Activated CD4-positive, alpha-beta T cell treated with anti-CD3 and anti-CD28 coated beads, Interleukin-2, amount 10 ng/mL, durations not matched to agents 24 days and 14 days (primary cell): Measurements from ENCODE around the gene CNMD. TPM values are rescaled to one million over a fixed set of nuclear protein-coding genes. Genes with fewer than 3 reads are reported as not detected.
"Not testable (repeated sequence)": the region's sequence is repeated elsewhere in the genome, so short reads cannot be mapped to it uniquely, and the experiment has no call there.

ENCODE experiments used
- DNase-seq: peaks from one replicate; pipeline ENCODE4 v3.0.0; 2022
- H3K27ac Mint-ChIP-seq: one replicate; pipeline ENCODE4 v1.8.0; 2022; ENCODE audit warnings: mild to moderate bottlenecking, mixed read lengths
- H3K27me3 Mint-ChIP-seq: one replicate; pipeline ENCODE4 v1.8.0; 2022; ENCODE audit warnings: mixed read lengths
- H3K36me3 Mint-ChIP-seq: one replicate; pipeline ENCODE4 v1.8.0; 2022; ENCODE audit warnings: low read depth, mild to moderate bottlenecking, mixed read lengths
- H3K4me1 Mint-ChIP-seq: one replicate; pipeline ENCODE4 v1.8.0; 2021; ENCODE audit warnings: mixed read lengths
- H3K4me3 Mint-ChIP-seq: one replicate; pipeline ENCODE4 v1.8.0; 2022; ENCODE audit warnings: mild to moderate bottlenecking, moderate library complexity, mixed read lengths
- H3K9me3 Mint-ChIP-seq: one replicate; pipeline ENCODE4 v1.8.0; 2021; ENCODE audit warnings: mixed read lengths
- intact Hi-C: fragments of 100-400 bp; cut with micrococcal nuclease; formaldehyde crosslinking; loops from one replicate; pipeline ENCODE4 v1.15.1; 2023
- total RNA-seq: library from RNA; stranded (reverse); gene quantifications from 2 replicates; pipeline ENCODE4 v1.2.3, GENCODE V29; 2022

CNMD gene
- total RNA-seq, 1 donor from 2014 or later = not detected

DNA sequence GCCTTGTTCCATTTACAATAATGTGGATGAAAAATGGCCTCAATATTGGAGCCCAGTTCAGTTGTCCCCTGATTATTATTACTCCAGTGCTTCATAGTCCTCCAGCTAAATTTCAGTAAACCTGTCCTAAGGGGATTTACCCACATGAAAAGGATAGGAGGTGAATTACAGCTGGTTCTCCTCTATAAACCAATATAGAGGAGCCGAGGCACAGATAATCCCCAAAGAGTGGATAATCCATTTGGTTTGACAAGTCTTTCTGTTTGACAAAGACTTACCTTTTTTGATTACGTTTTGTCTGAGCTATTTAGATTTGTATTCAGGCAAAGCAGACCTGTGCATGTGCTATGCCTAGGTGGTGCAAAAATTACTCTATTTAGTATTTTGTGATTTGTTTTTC, 2.7 kb downstream of the CNMD start:
- Mint-ChIP-seq H3K27ac (no peak overlapping the region), H3K27me3 (peaks cover 35% of the 10 kb centered on the region), H3K36me3 (no peaks in the 10 kb centered on the region), H3K4me3 (no peak overlapping the region), H3K4me1 (peaks cover 2% of the 10 kb centered on the region), H3K9me3 (no peaks in the 10 kb centered on the region)
- no peak for DNase-seq
- intact Hi-C loops = loop anchor here (5.0 kb wide), 1 partner anchor 115 kb away; no protein-coding TSS in a partner anchor

DNA sequence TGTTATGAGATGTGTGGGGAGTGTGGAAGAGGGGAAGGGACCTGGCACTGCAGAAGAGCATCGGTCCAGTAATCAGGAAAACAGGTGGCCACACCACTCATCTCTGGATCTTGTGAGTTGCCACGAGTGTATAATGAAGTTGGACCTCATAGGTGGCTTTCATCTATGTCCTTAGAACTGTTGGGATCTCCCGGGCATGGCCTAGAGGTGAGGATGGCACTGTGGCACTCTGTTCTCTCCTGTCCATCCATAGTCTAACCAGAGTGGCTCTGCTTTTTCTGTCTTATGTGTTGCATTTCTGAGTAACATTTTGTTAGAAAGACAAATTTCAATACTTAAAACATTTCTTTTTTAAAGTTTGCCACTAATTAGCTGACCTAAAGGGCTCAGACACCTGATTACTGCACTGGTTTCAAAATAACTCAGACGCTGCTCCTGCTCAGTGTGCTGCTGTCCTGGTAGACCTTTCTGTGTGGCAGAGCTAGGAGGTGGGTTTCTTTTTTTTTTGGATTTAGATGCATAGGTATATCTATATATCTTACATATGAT, 5.5 kb downstream of the CNMD start:
- no peak for DNase-seq
- Mint-ChIP-seq H3K27ac (no peak overlapping the region), H3K9me3 (no peaks in the 10 kb centered on the region), H3K4me3 (no peak overlapping the region), H3K4me1 (no peaks in the 10 kb centered on the region), H3K36me3 (no peaks in the 10 kb centered on the region), H3K27me3 (peaks cover 16% of the 10 kb centered on the region)
- intact Hi-C loops = no loop called here

DNA sequence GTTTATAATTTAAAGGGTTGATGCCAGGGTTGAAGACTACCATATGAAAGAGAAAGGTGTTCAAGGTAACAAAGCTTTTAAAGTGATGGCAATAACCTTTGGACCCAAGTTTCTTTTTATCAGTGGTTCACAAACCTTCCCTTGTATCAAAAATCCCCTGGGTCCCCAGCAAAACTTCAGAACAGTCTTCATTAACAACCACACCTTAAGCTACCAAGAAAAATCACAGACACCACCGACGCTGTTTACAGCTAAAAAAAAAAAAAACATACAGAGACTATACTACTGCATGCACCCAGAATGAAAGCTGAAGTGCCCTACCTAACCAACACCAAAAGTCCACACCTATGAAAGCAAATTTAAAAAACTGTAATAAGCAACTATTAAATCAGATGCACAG, 13.4 kb downstream of the CNMD start:
- DNase-seq = no peak
- Mint-ChIP-seq H3K9me3 (no peaks in the 10 kb centered on the region), H3K27ac (no peak overlapping the region), H3K36me3 (no peaks in the 10 kb centered on the region), H3K27me3 (peaks cover 5% of the 10 kb centered on the region), H3K4me3 (no peak overlapping the region), H3K4me1 (no peaks in the 10 kb centered on the region)
- intact Hi-C loops = no loop called here

DNA sequence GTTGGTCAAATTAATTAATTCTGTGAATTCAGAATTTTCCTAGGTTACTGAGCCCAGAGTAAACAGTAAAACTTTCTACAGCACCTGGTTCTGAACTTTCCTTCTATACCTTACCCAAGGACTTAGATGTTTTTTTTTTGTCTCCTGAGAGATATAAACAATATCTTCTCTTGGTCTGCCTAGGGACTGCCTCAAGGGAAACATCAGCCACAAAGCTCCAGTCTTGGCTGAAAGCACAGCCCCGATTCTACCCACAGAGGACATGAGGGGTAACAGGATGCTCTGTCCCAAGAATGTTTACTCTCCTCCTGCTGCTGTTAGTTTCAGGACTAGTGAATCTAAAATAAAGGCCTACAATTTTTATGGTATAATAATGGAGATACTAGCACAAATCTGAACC, 14.3 kb downstream of the CNMD start:
- Mint-ChIP-seq H3K27ac (no peak overlapping the region), H3K4me3 (no peak overlapping the region), H3K27me3 (peaks cover 5% of the 10 kb centered on the region), H3K36me3 (no peaks in the 10 kb centered on the region), H3K4me1 (no peaks in the 10 kb centered on the region), H3K9me3 (no peaks in the 10 kb centered on the region)
- intact Hi-C loops = no loop called here
- DNase-seq = no peak

DNA sequence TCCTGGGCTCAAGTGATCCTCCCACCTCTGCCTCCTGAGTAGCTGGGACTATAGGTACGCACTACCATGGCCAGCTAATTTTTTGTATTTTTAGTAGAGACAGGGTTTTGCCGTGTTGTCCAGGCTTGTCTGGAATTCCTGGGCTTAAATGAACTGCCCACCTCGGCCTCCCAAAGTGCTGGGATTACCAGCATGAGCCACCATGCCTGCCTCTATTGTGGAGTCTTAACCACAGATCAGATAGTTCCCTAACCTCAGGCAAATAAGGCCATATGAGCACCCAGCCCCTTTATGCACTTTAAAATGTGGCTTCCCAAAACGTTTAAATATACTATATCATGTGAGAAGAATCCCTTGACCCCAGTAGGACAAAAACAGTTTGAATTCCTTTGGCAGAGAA, 16.4 kb downstream of the CNMD start:
- peaks cover 5% of the 10 kb centered on the region for H3K9me3 Mint-ChIP-seq
- intact Hi-C loops = no loop called here
- no peak overlapping the region for H3K4me3 Mint-ChIP-seq
- H3K27ac Mint-ChIP-seq = no peak overlapping the region
- H3K36me3 Mint-ChIP-seq = no peaks in the 10 kb centered on the region
- no peaks in the 10 kb centered on the region for H3K4me1 Mint-ChIP-seq
- peaks cover 11% of the 10 kb centered on the region for H3K27me3 Mint-ChIP-seq
- DNase-seq = no peak

DNA sequence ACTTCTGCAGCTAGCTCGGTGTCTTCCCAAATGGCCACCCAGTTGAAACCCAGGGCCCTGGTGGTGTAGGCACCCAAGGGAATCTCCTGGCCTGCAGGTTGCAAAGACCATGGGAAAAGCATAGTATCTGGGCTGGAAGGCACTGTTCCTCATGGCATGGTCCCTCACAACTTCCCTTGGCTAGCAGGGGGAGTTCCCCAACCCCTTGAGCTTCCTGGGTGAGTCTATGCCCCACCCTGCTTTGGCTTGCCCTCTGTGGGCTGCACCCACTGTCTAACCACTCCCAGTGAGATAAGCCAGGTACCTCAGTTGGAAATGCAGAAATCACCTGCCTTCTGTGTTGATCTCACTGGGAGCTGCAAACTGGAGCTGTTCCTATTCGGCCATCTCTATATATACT, 18.3 kb downstream of the CNMD start:
- H3K27ac Mint-ChIP-seq, H3K4me1 Mint-ChIP-seq, H3K4me3 Mint-ChIP-seq, DNase-seq, H3K36me3 Mint-ChIP-seq, intact Hi-C loops, H3K9me3 Mint-ChIP-seq: not testable (repeated sequence)
- peaks cover 12% of the 10 kb centered on the region for H3K27me3 Mint-ChIP-seq

DNA sequence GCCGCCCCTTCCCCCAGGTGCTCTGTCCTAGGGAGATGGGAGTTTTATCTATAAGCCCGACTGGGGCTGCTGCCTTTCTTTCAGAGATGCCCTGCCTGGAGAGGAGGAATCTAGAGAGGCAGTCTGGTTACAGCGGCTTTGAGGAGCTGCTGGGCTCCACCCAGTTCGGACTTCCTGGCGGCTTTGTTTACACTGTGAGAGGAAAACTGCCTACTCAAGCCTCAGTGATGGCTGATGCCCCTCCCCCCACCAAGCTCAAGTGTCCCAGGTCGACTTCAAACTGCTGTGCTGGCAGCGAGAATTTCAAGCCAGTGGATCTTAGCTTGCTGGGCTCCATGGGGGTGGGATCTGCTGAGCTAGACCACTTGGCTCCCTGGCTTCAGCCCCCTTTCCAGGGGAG, 18.7 kb downstream of the CNMD start:
- H3K4me1 Mint-ChIP-seq, intact Hi-C loops, H3K4me3 Mint-ChIP-seq, DNase-seq, H3K9me3 Mint-ChIP-seq, H3K36me3 Mint-ChIP-seq, H3K27ac Mint-ChIP-seq: not testable (repeated sequence)
- peaks cover 15% of the 10 kb centered on the region for H3K27me3 Mint-ChIP-seq

DNA sequence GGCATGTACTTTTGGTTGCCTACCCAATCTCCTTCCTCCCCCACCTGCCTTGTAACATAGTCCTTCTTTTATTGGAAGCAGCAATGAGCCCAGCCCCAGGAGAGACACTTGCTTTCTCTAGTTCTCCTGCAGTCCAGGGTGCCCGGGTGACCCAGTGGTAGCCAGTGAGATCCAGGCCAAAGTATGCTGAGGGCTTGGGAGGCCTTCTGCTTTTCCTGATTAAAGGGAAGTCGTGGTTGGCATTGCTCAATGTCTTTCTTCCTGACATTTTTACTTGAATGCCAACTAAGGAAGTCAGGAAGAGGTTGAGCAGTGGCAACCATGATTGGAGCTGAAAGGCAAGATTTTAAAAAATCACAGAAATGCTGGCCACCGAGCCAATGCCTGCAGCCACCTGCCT, 25.7 kb downstream of the CNMD start:
- Mint-ChIP-seq H3K4me3 (no peak overlapping the region), H3K36me3 (no peaks in the 10 kb centered on the region), H3K4me1 (no peaks in the 10 kb centered on the region), H3K9me3 (peaks cover 10% of the 10 kb centered on the region), H3K27ac (no peak overlapping the region), H3K27me3 (peaks cover 14% of the 10 kb centered on the region)
- intact Hi-C loops = no loop called here
- no peak for DNase-seq

DNA sequence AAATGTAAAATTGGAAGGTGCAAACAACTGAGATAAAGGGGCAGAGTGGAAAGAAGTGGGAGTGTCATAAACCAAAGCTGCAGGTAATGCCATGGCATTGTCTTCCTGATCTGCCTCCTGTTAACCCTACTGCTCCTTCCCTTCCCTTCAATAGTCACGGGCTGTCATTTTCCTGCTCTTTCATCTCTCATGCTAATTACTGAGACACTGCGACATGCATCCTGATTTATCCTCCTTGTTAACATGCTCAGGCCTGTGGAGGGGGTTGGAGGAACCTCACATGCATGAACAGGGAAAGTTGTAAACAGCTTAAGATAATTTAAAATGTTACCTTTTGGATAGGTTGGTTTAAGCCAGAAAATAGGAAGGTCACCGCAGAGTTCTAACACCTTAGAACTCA, 27.2 kb downstream of the CNMD start:
- H3K4me1 Mint-ChIP-seq = no peaks in the 10 kb centered on the region
- intact Hi-C loops = no loop called here
- no peak overlapping the region for H3K4me3 Mint-ChIP-seq
- no peaks in the 10 kb centered on the region for H3K36me3 Mint-ChIP-seq
- no peak for DNase-seq
- H3K27ac Mint-ChIP-seq = no peak overlapping the region
- H3K9me3 Mint-ChIP-seq = no peaks in the 10 kb centered on the region
- H3K27me3 Mint-ChIP-seq = peaks cover 7% of the 10 kb centered on the region

DNA sequence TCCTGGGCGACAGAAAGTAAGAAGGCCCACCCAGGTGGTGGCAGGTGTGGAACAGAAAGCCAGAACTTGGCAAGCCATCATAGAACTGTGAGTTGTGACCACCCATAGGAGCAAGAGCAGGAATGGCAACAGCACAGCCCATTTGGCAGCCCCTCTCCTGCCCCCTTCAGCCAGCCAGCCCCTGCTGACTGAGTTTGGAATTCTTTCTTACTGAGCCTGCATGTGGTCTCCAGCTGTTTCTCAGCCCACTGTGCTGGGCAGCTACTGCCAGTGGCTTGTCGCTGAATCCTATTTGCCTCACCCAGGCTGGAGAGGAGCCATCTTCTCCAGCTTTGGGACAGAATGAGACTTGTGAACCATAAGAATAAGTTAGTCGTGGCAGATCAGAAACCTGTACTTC, 28.3 kb downstream of the CNMD start:
- H3K4me3 Mint-ChIP-seq = no peak overlapping the region
- intact Hi-C loops = no loop called here
- H3K27ac Mint-ChIP-seq = no peak overlapping the region
- no peaks in the 10 kb centered on the region for H3K9me3 Mint-ChIP-seq
- H3K27me3 Mint-ChIP-seq = peaks cover 5% of the 10 kb centered on the region
- H3K4me1 Mint-ChIP-seq = no peaks in the 10 kb centered on the region
- no peak for DNase-seq
- H3K36me3 Mint-ChIP-seq = no peaks in the 10 kb centered on the region

DNA sequence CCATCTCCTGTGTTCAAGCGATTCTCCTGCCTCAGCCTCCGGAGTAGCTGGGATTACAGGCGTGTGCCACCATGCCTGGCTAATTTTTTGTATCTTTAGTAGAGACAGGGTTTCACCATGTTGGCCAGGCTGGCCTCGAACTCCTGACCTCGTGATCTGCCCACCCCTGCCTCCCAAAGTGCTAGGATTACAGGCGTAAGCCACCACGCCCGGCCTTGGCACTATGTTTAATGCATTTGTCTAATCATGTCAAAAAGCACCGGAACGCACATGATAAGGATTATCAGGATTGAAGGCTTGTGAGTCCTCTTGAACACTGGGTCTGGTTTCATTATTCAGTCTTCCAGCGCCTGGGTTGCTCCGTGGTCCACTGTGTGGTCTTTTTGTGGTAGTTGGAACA, 31.4 kb downstream of the CNMD start:
- DNase-seq, H3K27me3 Mint-ChIP-seq, H3K27ac Mint-ChIP-seq, intact Hi-C loops, H3K4me1 Mint-ChIP-seq, H3K4me3 Mint-ChIP-seq, H3K36me3 Mint-ChIP-seq, H3K9me3 Mint-ChIP-seq: not testable (repeated sequence)

DNA sequence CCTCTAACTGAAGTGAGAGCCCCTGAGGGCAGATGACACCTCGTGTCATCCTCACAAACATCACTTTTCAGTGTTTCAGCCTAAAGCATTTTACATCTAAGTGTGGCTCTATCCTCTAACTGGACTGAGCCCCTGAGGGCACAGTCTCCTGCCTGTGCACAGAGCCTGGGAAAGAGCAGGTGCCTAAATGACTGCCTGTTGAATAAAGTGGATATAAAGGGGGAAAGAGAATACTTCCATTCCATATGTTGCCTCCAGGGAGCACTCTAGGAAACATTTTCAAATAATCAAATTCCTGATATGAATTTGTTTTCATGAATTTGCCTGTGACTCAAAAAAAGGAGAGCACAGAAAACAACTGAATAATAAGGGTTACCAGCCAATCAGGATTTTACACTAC, 32.2 kb downstream of the CNMD start:
- Mint-ChIP-seq H3K36me3 (no peaks in the 10 kb centered on the region), H3K27ac (no peak overlapping the region), H3K27me3 (no peaks in the 10 kb centered on the region), H3K9me3 (no peaks in the 10 kb centered on the region), H3K4me3 (no peak overlapping the region), H3K4me1 (no peaks in the 10 kb centered on the region)
- no peak for DNase-seq
- intact Hi-C loops = no loop called here

DNA sequence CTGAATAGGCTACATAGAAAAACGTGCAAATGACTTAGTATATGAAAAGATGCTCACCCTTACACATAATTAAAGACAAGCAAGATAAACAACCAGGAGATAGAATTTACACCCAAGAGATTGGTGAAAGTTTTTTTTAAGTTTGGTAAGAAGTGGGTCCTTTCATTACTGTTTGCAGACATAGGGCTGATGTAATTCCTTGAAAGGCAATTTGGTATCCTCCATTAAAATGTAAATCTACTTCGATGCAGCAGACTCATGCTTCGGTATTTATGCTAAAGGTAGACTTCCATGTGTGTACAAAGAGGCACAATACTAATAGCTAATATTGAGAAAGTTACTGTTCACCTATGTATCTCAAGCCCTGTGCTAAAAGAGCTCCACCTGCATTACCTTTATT, 33.5 kb downstream of the CNMD start:
- Mint-ChIP-seq H3K27ac (no peak overlapping the region), H3K9me3 (no peaks in the 10 kb centered on the region)
- intact Hi-C loops = no loop called here

DNA sequence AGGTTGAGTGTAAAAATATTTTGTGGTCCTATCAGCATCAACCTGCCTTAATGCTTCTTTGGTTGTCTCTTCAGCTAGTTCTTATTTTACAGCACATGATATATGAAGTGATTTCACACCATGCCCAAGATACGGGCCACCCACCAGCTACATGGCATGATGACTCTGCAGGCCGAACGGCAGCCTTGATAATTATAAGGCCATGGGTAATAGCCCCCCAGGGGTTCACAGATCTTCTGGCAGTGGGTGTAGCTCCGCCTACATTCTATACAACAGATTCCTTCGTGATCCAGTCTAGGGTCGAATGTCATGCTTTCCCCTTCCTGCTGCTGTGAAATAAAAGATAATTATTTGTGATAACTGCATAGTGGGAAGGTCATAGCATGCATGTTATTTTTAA, 36.1 kb downstream of the CNMD start:
- intact Hi-C loops = no loop called here
- H3K36me3 Mint-ChIP-seq = no peaks in the 10 kb centered on the region
- no peak overlapping the region for H3K4me3 Mint-ChIP-seq
- H3K9me3 Mint-ChIP-seq = no peaks in the 10 kb centered on the region
- no peaks in the 10 kb centered on the region for H3K27me3 Mint-ChIP-seq
- peaks cover 2% of the 10 kb centered on the region for H3K4me1 Mint-ChIP-seq
- no peak for DNase-seq
- no peak overlapping the region for H3K27ac Mint-ChIP-seq

More for the DNA sequence above, 33.5 kb downstream of the CNMD start:
- no peaks in the 10 kb centered on the region for H3K36me3 Mint-ChIP-seq
- no peaks in the 10 kb centered on the region for H3K27me3 Mint-ChIP-seq
- peaks cover 2% of the 10 kb centered on the region for H3K4me1 Mint-ChIP-seq
- no peak for DNase-seq
- H3K4me3 Mint-ChIP-seq = no peak overlapping the region

DNA sequence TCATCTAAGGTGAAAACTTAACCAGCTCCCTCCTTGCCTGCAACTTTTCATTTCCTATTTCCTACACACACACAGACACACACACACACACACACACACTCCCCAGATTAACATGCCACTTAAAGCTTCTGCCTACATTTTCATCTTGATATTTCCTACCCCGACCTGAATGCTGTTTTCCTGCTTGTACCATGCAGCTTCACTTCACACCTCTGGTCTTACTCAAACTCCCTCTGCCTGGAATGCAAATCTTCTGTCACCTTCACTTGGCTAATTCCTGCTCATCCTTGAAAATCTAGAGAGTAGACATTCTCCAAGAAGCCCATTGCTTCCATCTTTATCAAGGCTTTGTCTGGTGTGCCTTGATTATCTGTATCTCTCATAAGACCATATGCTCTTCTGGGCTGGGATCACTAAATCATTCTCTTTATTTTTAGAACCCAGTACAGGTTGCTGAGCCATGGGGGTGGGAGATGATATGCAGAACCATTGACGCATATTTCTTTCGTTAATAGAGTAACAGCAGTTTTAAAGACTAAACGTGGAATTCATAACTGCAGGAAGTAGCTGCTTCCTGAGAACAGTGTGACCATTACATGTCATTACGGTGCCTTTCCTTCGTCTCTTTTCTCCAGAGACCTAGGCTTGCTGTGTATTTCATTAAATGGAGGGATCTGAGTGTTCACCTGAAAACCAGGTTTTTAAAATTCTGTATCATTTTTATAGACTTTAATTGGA, 37.7 kb downstream of the CNMD start:
- DNase-seq = no peak
- Mint-ChIP-seq H3K36me3 (peaks cover 7% of the 10 kb centered on the region), H3K4me3 (no peak overlapping the region), H3K27me3 (no peaks in the 10 kb centered on the region), H3K27ac (no peak overlapping the region), H3K9me3 (no peaks in the 10 kb centered on the region), H3K4me1 (peaks cover 2% of the 10 kb centered on the region)
- intact Hi-C loops = no loop called here
